ENCODE measurements around the gene ISCA2.

GRCh38 chr14:74468513-74468912 is 25.1 kb upstream of the ISCA2 start:
- TF ChIP-seq L3MBTL2 (conservative IDR thresholded peaks at IDR 0.05) (no peak), TARDBP (IDR thresholded peaks at IDR 0.05) (no peak), SP1 (IDR thresholded peaks at IDR 0.05) (no peak), ELF4 (IDR thresholded peaks at IDR 0.05) (no peak), FOXM1 (IDR thresholded peaks at IDR 0.05; ENCODE audit: borderline replicate concordance) (no peak), LEF1 (IDR thresholded peaks at IDR 0.05; ENCODE audit: borderline replicate concordance) (no peak), NFRKB (IDR thresholded peaks at IDR 0.05) (no peak), FOXK2 (IDR thresholded peaks at IDR 0.05) (no peak)

Measured in HEK293T (cell line).